ENCODE data around the gene TOX2.

DNA sequence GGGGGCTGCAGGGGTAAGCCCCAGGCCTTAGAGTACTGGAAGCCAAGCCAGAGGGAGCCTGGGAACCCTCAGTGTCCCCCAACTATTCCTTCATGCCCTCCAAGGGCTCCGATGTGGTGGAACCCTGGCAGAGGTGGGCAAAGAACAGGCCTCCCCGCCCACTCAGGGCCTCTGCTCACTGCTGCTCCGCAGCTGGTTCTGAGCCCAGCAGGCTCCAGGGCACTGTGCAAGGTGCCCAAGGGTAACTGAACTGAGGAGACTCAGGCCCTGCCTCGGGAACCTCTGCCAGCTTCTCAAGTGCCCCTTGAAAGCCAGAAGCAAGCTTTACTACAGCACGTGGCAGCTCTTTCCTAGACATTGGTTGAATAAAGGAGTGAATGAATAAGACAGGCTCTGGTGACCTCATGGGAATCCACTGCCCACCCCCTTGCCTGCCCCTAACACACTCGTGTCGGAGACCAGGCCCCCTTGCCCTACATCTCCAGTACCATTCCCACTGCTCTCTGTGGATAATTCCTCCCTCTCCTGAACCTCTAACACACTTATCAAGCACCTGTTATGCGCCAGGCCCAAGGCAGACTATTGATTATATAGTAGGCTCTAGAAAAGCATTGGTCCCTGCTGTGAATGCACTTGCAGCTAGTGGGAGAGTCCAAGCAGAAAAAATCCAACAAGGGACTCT, 55.0 kb downstream of the TOX2 start:
- TF ChIP-seq SP1 (IDR thresholded peaks at IDR 0.05) (no peak), ARNT (IDR thresholded peaks at IDR 0.05) (no peak), FOXM1 (IDR thresholded peaks at IDR 0.05; ENCODE audit: borderline replicate concordance) (no peak), FOXK2 (IDR thresholded peaks at IDR 0.05) (no peak), ZNF384 (IDR thresholded peaks at IDR 0.05) (no peak), SUZ12 (IDR thresholded peaks at IDR 0.05) (no peak), FOXA1 (IDR thresholded peaks at IDR 0.05) (no peak), TARDBP (IDR thresholded peaks at IDR 0.05) (no peak), LEF1 (IDR thresholded peaks at IDR 0.05; ENCODE audit: borderline replicate concordance) (no peak), NFRKB (IDR thresholded peaks at IDR 0.05) (no peak), HDGF (IDR thresholded peaks at IDR 0.05; ENCODE audit: borderline replicate concordance) (no peak), BHLHE40 (IDR thresholded peaks at IDR 0.05; ENCODE audit: borderline replicate concordance) (no peak), L3MBTL2 (conservative IDR thresholded peaks at IDR 0.05) (no peak)
- TF ChIP-seq, protein P1, sequence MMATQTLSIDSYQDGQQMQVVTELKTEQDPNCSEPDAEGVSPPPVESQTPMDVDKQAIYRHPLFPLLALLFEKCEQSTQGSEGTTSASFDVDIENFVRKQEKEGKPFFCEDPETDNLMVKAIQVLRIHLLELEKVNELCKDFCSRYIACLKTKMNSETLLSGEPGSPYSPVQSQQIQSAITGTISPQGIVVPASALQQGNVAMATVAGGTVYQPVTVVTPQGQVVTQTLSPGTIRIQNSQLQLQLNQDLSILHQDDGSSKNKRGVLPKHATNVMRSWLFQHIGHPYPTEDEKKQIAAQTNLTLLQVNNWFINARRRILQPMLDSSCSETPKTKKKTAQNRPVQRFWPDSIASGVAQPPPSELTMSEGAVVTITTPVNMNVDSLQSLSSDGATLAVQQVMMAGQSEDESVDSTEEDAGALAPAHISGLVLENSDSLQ (IDR thresholded peaks at IDR 0.05): no peak
